ENCODE data around the gene CDC42BPB.
"Not testable (repeated sequence)": the region's sequence is repeated elsewhere in the genome, so short reads cannot be mapped to it uniquely, and the experiment has no call there.

The CDC42BPB gene

GRCh38 chr14:103045371-103045869, 11.9 kb downstream of the CDC42BPB start:
- DNase-seq: no peak

GRCh38 chr14:103043257-103044015, 13.9 kb downstream of the CDC42BPB start:
- DNase-seq: no peak

GRCh38 chr14:103041464-103041863, 15.9 kb downstream of the CDC42BPB start:
- no peak for DNase-seq

- no peak for DNase-seq
Observed at GRCh38 chr14:103033681-103034096, 23.7 kb downstream of the CDC42BPB start.

- no peak for DNase-seq
Observed at GRCh38 chr14:103031956-103032355, 25.4 kb downstream of the CDC42BPB start.

GRCh38 chr14:103031566-103031911, 25.8 kb downstream of the CDC42BPB start:
- no peak for DNase-seq

GRCh38 chr14:103030741-103031565, 26.4 kb downstream of the CDC42BPB start:
- DNase-seq: no peak

- DNase-seq: no peak
Observed at GRCh38 chr14:103029936-103030335, 27.4 kb downstream of the CDC42BPB start.

GRCh38 chr14:103028772-103029171, 28.6 kb downstream of the CDC42BPB start:
- no peak for DNase-seq

GRCh38 chr14:103028161-103028767, 29.1 kb downstream of the CDC42BPB start:
- no peak for DNase-seq

- DNase-seq: no peak
Observed at GRCh38 chr14:103027451-103027850, 29.9 kb downstream of the CDC42BPB start.

GRCh38 chr14:103026988-103027387, 30.4 kb downstream of the CDC42BPB start:
- no peak for DNase-seq

GRCh38 chr14:103026196-103026595, 31.2 kb downstream of the CDC42BPB start:
- DNase-seq: not testable (repeated sequence)

GRCh38 chr14:103023881-103024473, 33.4 kb downstream of the CDC42BPB start:
- DNase-seq: no peak

- no peak for DNase-seq
Observed at GRCh38 chr14:103022685-103023044, 34.7 kb downstream of the CDC42BPB start.

GRCh38 chr14:103022002-103022684, 35.2 kb downstream of the CDC42BPB start:
- no peak for DNase-seq

- no peak for DNase-seq
Observed at GRCh38 chr14:103021684-103022001, 35.7 kb downstream of the CDC42BPB start.

- DNase-seq: no peak
Observed at GRCh38 chr14:103020271-103021170, 36.8 kb downstream of the CDC42BPB start.

- no peak for DNase-seq
Observed at GRCh38 chr14:103019826-103020225, 37.5 kb downstream of the CDC42BPB start.

- DNase-seq: no peak
Observed at GRCh38 chr14:103019236-103019635, 38.1 kb downstream of the CDC42BPB start.

- no peak for DNase-seq
Observed at GRCh38 chr14:103016594-103016993, 40.8 kb downstream of the CDC42BPB start.

GRCh38 chr14:103016071-103016470, 41.3 kb downstream of the CDC42BPB start:
- no peak for DNase-seq

All from activated T-cell treated with anti-CD3 and anti-CD28 coated beads, Interleukin-2, amount 50 U/mL, for 1 hour (primary cell).